Measurements from ENCODE around the gene LSMEM2.
"Not testable (repeated sequence)": the region's sequence is repeated elsewhere in the genome, so short reads cannot be mapped to it uniquely, and the experiment has no call there.

The LSMEM2 gene

DNA sequence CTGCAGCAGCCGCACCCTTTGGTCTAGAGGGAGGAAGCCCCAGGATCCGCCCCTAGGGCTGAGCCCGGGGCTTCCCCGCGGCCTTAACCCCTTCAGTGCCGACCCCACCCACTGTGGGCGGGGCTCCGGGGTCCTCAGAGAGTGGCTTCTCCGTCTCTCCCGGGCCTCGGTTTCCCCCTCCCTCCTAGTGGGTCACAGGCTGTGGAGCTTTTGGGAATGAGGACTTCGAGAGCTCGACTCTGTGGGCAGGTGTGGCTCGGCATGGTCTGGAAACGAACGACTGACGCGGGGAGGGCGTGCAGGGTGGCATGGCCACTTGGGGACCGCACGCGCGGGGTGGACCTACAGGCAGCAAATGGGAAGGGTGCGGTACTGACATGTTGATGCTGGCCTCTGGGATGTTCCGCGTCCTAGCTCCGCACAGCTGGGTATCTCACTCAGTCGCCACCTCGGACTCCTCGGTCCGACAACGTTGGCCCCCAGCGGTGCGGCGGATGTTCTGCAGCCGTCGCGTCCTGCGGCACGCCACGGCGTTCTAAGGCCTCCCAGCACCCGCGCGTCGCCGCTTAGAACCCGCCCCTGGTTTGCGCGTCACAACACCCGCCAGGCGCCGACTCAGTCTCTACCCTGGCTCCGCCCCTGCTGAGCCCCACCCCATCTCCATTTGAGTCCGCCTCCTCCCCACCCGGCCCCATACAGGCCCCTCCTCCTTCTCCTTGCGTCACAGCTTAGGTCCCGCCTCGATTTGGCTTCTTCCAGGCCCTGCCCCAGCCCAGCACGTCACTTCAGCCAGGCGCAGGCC is 20.1 kb downstream of the LSMEM2 start, which contains the start of the genes HYAL3 and NAA80:
Gene HYAL3, minus strand, starts transcription at position 570 of the 802 bp plus-strand sequence. CDS start 3,803 bp downstream, outside the sequence.
Gene NAA80, minus strand, starts transcription at position 570 of the 802 bp plus-strand sequence. CDS start 1,942 bp downstream, outside the sequence.
- DNase-seq (ENCODE audit: low read depth): peak; percentile 98

DNA sequence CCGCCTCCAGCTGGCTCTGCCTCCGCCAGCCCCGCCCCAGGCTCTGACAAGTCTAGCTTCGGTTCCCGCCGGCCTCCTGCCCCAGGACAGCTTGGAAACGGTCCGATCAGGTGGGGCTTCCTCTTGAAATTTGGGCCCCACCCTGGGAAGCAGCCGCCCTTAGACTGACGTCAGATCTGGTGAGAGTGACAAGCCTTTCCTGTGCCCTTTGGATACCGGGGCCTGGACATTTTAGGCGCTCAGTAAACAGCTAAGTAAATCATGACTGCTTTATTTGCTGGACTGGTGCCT is 20.7 kb downstream of the LSMEM2 start:
- no peak for DNase-seq (ENCODE audit: low read depth)

DNA sequence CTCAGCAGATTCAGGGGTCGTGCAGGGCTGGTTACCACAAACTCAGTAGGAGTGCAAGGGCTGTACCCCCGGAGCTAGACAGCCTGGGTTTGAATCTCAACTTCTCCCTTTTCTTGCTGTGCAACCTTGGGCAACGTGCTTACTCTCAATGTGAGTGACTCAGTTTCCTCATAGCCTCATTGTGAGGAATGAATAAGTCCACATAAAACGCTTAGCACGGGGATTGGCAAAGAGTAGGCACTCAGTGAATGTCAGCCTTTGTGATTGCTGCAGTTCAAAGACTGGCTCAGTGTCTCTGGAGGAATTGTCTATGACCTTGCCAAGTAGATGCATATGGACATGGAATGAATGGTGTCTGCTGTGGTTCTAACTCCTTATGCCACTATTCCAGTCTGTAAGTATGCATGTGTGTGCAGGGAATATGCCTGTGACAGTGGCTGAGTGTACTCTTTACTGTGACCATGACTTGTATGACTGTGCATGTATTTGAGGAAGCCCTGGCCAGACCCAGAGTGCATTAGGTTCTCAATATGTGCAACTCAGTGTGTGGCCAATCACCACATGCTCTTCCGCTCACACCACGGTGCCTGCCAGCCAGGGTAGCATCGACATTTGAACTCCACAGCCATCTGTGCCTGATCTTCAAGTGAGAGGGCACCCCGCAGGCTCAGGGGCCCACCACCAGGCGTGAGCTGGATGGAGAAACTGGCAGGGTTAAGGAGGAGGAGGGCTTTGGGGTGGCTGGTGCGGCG is 21.2 kb downstream of the LSMEM2 start:
- DNase-seq (ENCODE audit: low read depth): no peak

DNA sequence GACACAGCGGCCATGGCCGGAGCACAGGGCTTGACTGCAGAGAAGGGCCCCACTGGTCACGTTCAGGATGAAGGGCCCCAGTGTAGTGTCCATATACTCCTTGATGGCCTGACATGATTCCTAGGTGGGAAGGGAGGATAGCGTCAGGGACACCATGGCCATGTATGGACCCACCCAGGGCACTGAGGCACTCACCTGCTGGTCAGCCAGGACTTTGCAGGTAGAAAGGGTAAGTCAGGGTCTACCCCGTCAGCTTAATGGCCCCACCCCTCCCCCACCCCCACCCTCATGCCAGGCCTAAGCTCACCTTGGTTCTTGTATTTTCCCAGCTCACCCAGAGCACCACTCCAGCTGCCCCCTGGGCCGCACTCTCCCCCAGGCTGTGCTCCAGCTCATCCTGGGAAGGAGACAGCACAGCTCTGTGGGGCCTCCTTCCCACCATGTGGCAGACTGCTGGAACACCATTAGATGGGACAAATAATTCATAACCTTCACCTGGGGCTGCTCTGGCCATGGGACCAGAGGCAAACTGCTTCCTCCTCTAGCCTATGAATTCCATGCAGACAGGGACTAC is 21.9 kb downstream of the LSMEM2 start:
- DNase-seq (ENCODE audit: low read depth): no peak

DNA sequence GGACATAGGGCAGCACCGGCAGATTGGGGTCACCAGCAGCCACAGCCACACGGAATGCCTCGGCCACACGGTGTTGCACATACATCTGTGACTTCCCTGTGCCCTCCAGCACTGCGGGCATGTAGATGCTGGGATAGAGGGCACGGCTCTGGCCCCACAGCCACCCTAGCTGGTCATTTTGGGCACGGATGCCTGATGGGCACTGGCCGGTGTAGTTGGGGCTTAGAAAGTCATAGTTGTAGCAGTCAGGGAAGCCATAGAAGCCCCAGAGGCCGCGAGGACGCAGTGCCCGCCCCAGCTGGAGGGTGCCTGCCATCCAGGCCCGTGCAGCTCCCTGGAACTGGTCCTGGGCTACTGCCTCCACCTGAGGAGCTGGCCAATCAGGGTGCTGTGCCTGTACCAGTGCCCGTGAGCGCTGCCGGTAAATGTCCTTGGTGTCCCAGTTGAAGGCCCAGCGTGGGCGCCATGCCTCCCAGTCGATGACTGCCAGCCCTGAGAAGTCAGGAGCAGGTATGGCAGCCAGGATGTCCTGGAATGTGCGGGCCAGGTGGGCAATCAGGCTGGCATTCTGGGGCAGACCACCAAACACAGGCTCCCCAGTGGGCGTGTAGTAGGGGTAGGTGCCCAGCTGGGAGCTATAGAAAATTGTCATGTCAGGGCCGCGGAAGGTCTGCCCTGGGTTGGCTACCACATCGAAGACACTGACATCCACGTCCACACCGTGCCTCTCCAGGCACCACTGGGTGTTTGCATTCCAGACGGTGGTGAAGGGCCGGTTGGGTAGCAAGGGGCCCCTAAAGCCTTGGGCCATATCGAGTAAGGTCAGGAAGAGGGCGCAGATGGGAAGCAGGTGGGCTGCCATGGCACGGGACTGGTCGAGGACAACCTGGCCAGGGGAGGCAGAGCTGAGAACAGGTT is 23.5 kb downstream of the LSMEM2 start:
- DNase-seq (ENCODE audit: low read depth): no peak

DNA sequence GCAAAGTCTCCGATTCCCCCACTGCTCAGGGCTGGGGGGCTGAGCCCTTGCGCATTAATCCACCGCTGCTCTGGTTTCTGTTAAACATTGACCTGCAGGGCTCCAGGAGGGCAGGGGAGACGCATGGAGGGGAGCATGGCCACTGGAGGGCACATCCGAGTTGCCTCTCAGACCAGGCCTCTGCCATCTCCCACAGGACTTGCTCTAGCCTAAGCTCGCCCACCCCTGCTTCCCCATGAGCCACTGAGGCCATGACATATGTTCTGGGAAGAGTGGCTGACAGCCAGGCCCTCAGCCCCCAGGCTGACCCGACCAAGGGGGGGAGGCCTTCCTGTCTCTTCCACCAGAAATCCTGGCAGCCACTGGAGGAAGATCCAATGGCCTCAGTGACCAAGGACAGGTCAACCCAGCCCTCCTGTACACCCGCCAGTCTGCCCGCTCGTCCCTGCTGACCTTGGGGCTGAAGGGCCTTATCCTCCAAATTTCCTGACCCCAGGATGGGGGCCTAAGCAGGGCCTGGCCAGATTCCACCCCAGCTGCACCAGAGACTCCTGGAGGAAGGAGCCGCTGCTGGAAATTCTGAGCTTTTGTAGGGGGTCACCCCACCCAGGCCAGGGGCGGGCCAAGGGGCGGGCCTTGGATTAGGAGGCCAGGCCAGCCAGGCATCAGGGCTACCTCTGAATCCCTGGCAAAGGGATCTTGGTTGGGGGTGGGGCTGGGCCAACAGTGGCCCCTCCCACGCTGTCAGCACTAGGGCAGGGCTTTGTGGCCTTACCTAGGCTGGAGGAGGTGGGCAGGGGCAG is 24.3 kb downstream of the LSMEM2 start, which contains the start of gene HYAL1:
Gene HYAL1, minus strand, starts transcription at position 562 of the 803 bp plus-strand sequence. CDS start 618 bp downstream, outside the sequence.
- no peak for DNase-seq (ENCODE audit: low read depth)

DNA sequence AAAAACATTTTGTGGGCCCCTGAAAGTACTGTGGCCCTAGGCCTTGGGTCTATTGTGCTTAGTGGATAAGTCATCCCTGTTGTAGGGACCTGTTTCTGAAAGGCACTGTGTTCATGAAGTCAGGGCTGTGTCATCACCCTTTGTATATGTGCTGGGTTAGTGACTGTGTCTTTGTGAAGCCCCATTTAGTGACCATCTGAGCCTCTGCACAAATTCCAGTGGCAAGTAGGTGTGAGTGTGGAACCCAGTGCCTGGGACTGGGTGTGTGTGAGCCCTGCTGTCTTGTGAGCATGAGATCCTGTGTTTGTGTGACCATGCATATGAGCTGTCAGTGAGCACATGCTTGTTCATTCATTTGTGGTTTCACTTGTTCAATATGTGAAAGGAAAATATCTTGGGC is 25.7 kb downstream of the LSMEM2 start:
- no peak for DNase-seq (ENCODE audit: low read depth)

DNA sequence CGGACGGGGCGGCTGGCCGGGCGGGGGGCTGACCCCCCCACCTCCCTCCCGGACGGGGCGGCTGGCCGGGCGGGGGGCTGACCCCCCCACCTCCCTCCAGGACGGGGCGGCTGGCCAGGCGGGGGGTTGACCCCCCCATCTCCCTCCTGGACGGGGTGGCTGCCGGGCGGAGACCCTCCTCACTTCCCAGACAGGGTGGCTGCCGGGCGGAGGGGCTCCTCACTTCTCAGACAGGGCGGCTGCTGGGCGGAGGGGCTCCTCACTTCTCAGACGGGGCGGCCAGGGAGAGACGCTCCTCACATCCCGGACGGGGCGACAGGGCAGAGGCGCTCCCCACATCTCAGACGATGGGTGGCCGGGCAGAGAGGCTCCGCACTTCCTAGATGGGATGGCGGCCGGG is 33.2 kb downstream of the LSMEM2 start:
- not testable (repeated sequence) for DNase-seq (ENCODE audit: low read depth)

DNA sequence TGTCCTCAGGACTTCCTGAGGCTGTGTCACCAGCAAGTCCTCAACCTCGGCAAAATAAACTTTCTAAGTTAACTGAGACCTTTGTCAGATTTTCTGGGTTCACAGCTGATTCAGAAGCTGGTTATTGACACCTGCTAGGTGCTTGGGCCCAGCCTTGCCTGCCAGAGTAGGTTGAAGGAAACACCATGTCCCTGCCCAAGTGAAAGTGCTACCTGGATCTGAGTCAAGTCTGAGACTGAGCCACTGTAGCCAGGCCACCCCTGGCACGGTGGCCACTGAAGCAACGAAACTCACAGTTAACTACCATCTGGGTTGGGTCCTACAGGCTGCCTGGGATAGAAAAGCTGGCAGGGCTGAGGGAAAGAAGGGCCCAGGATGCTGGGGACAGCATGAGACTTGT is 35.5 kb downstream of the LSMEM2 start:
- DNase-seq (ENCODE audit: low read depth): no peak

DNA sequence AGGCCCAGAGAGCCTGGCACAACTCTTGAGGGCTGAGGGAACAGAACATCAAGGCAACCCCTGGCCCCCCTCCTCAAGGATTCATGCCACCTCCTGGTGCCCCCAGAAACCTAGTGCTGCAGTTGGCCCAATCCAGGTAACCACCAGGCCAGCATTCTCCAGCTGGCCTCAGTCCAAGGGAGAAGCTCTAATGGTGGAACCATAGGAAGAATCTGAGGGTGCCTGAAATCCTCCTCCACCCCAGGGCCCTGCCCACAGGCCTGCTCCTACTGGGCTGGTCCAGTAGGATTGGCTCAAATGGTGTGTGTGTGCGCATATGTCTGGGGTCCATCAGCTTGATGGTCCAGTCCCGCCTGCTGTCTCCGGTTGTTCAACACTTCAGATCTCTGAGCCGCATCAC is 35.9 kb downstream of the LSMEM2 start:
- DNase-seq (ENCODE audit: low read depth): no peak

DNA sequence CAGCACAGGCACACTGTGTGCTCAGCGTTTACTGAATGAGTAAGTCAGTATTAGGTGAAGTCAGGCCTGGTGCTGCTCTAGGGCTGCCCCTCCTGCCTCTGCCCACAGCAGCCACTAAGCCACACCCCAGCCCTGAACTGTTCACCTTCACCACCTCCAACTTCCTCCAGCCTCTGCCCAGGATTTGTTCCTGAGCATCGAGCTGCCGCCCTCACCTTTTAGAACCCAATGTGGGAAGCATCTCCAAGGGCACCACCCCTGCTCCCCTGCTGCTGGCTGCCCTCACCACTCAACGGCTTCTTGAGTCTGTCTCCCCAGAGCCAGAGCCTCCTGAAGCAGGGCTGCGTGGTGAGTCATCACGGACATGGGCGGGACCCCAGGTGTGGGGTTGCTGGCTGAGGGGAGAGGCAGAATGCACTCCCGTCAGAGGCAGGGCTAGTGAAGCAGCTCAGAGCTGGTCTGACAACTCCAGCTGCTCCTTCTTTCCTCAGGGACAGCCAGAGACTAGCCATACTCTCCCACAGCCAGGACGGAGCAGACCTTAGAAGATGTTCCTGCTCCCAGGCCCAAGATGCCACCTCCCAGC is 37.9 kb downstream of the LSMEM2 start:
- no peak for DNase-seq (ENCODE audit: low read depth)

DNA sequence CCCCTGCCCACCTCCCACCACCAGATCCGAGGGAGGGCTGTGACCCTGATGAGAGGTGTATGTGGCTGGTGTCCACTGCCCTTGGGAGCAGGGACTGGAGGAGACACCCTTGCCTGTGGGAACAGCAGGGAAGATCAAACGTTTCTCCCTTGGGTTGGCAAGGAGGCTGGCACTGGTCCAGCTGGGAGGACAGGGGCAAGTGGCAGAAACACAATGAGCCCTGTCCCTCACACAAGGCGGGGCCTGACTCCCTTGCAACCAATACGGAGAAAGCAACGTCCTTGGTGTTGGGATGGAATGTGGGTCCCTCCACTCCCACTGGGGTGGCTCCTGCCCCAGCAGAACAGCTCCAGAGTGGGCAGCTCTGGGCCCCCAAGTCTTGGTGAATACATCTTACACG is 38.4 kb downstream of the LSMEM2 start:
- no peak for DNase-seq (ENCODE audit: low read depth)

DNA sequence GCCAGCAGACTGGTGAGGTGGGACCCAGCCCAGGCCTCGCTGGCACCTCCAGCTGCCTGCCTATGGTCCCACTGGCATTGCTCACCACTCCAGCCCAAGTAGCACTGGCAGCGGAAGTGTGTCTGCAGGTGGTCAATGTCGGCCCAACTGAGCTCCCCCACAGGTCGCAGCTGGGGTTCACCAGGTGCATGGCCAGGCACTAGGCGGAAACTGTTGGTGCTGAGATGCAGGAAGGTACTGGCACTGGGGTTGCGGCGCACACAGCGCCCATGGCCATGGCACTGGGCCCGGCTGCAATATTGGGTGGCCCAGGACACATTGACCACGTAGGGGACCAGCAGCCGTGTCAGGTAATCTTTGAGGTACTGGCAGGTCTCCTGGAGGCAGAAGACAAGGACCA is 39.3 kb downstream of the LSMEM2 start:
- DNase-seq (ENCODE audit: low read depth): no peak

DNA sequence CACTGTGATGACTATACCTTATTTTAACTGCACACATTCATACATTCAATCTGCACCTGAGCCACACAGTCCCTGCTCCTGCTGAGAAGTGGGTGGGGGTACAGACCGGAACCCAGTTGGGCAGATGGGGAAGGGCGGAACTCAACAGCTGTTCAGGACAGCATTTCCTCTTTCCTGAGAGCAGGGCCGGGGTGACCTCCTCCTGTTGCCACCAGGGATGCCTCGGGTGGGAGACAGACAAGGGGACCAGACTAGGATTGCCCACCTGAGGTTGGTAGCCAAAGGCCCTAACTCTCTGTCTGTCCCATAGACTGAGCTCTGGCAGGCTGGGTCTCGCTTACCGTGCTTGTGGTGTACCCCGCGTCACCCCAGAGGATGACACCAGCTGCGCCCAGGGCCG is 39.7 kb downstream of the LSMEM2 start:
- DNase-seq (ENCODE audit: low read depth): no peak

DNA sequence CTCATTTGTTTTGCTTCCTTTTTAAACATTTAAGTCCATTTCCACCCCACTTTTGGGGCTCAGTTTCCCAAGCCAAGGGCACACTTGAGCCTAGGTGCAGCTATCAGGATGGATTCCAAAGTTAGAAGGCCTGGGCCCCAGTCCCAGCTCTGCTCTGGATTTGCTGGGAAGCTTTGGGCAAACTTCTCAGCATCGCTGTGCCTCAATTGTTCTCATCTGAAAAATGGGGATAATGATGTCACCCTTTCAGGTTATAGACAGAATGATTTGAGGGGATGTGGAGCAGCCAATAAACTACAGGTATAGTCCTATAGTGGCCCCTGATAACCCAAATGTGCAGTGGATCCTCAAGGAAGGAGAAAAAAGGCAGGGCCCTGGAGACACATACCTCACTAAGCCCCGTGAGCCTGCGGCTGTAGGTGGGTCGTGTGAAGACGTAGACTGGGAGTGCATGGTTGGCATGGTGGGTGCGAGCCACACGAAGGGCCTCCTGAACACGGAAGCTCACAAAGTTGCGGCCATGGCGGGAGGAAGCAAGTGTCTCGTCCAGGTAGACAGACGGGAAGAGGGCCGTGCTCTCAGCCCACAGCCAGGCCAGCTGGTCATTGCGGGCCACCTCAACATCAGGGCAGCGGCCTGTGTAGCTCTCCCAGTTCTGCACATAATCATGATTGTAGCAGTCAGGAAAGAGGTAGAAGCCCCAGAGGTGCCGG is 40.5 kb downstream of the LSMEM2 start:
- no peak for DNase-seq (ENCODE audit: low read depth)

DNA sequence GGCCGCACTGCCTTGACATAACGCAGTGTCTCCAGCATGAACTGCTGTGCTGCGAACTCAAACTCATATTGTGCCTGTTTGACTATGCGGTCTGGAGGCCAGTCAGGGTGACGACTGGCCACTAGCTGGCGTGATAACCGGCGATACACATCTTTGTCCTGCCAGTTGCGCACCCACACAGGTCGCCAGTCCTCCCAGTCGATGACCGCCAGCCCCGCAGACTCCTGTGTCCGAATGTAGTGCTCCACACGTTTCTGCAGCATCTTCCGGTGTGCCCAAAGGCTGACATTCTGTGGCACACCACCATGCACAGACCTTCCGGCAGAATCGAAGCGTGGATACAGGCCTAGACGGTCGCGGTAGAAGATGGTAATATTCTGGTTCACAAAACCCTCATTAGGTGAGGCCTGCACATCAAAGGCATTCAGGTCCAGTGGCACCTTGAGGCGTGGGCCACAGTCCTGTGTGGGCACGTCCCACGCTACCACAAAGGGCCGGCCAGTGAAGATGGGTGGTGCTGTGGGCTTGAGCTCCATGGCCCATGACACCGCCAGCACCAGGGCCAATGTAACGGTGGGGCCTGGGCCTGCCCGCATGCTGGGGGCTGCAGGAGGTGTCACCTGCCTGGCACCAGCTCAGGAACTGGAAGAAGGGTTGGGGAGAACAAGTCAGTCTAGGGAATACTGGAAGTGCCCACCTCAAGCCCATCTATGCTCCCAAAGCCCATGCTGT is 41.2 kb downstream of the LSMEM2 start:
- DNase-seq (ENCODE audit: low read depth): no peak

DNA sequence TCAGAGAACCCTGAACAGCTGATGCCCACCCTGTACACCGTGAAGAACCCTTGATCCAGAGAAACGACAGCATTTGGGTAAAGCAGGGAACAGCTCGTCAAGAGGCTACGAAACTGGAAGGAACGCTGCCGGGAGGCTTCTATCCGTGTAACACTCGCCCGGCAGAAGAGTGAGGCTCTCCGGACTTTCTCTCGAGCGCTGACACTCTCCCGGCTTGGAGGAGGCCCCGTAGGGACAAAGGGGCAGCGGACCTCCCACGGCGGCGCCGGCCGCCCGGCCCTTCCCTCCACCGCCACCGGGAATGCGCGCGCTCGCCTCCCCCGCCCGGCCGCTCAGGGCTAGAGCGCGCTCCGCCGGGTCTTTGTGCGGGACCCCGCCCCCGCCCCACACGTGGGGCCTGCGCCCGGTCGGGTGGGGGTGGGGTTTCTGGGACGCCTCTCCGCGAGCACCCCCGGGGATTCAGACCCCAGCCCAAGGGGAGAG is 42.0 kb downstream of the LSMEM2 start:
- DNase-seq (ENCODE audit: low read depth): no peak

DNA sequence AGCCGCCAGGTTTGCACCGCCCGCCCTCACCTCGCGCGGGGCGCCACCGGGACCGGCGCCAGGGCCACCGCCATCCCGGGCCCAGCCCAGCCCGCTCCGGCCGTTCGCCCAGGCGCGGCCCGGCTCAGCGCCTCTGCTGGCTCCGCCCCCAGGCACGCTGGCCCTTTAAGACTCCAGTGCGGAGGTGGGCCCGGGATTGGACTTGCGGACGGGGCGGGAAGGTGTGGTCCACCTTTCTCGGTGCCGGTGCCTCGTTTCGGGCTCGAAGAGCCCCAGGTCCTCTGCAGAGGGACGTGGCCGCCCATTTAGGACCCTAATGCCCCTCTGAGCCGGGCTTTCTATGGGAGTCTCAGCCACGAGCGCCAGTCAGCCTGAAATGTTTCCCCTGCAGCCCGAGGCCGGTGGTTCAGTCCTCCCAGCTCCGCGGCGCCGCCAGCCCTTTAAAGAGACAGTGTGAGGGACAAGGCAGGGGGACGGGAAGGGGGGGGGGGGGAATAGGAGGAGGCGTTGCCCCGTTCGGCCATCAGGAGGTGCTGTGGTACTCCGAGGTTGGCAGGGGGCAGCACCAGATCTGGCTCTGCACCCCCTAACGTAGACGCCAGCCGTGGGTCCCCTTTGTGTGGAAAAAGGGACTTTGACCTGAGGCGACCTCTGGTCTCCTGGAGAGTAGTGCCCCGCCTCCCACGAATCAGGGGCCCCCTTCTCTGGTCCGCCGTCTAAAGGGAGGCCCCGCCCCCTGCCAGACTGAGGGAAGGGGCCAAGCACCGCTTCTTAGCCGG is 42.6 kb downstream of the LSMEM2 start:
- peak; percentile 66 for DNase-seq (ENCODE audit: low read depth)

DNA sequence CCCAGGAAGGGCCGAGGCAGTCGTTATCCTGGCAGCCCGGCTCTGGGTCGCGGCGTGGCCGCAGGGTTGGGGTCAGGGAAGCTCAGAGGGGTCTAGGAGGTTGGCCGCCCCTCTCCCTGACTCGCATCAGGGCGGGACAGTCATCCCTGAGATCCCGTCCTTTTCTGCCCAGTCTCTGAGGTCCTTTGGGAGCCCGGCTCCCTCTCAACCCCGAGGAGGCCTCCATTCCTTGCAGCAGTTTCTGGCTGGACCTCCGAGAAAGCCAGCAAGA is 43.2 kb downstream of the LSMEM2 start:
- DNase-seq (ENCODE audit: low read depth): no peak
